ENCODE measurements around the gene ABCC11.
"Not testable (repeated sequence)": the region's sequence is repeated elsewhere in the genome, so short reads cannot be mapped to it uniquely, and the experiment has no call there.

The ABCC11 gene

DNA sequence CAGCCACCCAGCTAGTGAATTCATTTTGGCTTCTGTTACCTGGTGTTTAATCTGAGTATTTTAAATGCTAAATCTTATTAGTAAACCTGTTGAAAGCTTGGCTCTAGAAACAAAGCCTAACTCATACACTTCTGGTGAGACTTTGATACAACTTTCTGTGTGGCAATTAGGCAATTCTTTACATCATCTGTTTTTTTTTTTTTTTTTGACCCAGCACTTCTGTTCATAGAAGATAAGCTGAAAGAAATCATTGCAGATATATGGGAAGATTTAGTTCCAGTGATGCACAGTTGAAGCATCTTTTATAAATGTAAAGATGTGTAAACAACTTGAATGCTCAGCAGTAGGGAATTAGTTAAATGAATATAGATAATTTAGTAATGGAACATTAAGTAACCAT is 21.7 kb upstream of the ABCC11 start:
- H3K27ac Mint-ChIP-seq, result peak overlapping the region; percentile 86
- H3K9me3 Mint-ChIP-seq, result no peaks in the 10 kb centered on the region
- no peaks in the 10 kb centered on the region for H3K27me3 Mint-ChIP-seq
- H3K36me3 Mint-ChIP-seq, result peaks cover 15% of the 10 kb centered on the region
- peaks cover 12% of the 10 kb centered on the region for H3K4me1 Mint-ChIP-seq
- no peak overlapping the region for H3K4me3 Mint-ChIP-seq

DNA sequence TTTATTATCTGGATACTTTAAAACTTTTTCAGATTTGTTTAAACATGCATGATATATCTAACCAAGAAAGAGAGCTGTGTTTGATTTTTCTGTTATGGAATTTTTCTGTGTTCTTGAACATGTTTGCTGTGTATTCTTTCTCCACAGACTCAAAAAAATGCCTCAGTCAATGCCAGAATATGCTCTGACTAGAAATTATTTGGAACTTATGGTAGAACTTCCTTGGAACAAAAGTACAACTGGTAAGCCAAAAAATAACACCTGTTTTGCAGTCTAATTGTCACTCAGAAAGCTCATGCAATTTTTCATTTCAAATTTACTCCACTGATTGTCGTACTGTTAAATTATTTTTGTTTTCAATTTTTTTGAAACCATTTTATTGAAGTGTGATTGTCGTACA is 15.3 kb upstream of the ABCC11 start:
- Mint-ChIP-seq H3K4me3 (no peak overlapping the region), H3K27ac (no peak overlapping the region), H3K36me3 (peaks cover 36% of the 10 kb centered on the region), H3K4me1 (peaks cover 19% of the 10 kb centered on the region), H3K27me3 (no peaks in the 10 kb centered on the region), H3K9me3 (no peaks in the 10 kb centered on the region)

DNA sequence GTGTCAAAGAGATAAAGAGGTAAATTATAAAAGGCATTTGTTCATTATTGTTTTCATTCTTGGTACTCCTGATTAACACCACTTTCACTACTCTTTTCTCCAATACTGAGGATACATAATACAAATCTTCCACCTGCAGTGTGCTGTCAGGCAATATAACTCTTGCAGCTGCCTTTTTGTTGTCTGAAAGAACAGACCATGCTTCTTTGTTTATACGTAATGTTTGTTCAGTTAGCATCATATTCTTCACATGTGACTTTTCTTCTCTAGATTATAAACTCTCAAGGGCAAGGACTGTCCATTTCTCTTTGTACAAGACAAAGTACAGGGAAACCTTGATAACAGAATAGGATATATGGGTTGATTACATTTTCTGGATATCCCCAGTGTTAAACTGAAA is 14.2 kb upstream of the ABCC11 start:
- Mint-ChIP-seq H3K36me3 (peaks cover 37% of the 10 kb centered on the region), H3K4me1 (peaks cover 19% of the 10 kb centered on the region), H3K9me3 (no peaks in the 10 kb centered on the region), H3K27me3 (no peaks in the 10 kb centered on the region), H3K27ac (no peak overlapping the region), H3K4me3 (no peak overlapping the region)

DNA sequence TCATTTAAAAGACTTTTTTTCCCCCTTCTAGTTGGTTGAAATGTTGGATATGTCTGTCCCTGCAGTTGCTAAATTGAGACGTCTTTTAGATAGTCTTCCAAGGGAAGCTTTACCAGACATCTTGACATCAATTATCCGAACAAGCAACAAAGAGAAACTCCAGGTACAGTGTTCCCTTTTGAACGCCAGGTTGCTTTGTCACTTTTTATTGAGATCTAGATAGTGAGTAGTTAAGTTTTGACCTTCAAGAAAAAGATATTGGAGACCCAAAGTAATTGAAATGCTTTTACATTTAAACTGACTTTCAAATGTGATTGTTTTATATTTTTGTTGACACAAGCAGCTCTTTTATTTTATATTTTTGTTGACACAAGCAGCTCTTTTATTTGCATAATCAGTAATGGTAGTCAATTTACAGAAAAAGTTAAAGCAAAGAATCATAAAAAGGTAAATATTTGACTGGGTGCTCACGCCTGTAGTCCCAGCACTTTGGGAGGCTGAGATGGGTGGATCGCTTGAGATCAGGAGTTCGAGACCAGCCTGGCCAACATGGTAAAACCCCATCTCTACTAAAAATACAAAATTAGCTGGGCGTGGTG is 9.3 kb upstream of the ABCC11 start:
- no peaks in the 10 kb centered on the region for H3K27me3 Mint-ChIP-seq
- H3K4me1 Mint-ChIP-seq, result peaks cover 26% of the 10 kb centered on the region
- H3K27ac Mint-ChIP-seq, result no peak overlapping the region
- no peaks in the 10 kb centered on the region for H3K9me3 Mint-ChIP-seq
- no peak overlapping the region for H3K4me3 Mint-ChIP-seq
- H3K36me3 Mint-ChIP-seq, result peaks cover 28% of the 10 kb centered on the region

DNA sequence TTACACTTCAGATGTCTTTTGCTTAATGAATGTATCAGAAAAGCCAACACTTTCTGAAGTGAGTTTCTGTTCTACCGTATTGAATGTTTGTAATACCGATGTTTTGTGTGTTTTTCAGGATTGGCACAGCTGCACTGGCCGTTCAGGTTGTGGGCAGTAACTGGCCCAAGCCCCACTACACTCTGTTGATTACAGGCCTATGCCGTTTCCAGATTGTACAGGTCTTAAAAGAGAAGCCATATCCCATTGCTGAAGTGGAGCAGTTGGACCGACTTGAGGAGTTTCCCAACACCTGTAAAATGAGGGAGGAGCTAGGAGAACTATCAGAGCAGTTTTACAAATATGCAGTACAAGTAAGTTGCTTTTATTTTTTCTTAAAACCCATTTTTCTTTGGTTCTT is 4.7 kb upstream of the ABCC11 start:
- Mint-ChIP-seq H3K9me3 (no peaks in the 10 kb centered on the region), H3K36me3 (peaks cover 15% of the 10 kb centered on the region), H3K4me1 (peaks cover 48% of the 10 kb centered on the region), H3K4me3 (no peak overlapping the region), H3K27me3 (no peaks in the 10 kb centered on the region), H3K27ac (peak overlapping the region; percentile 12)

DNA sequence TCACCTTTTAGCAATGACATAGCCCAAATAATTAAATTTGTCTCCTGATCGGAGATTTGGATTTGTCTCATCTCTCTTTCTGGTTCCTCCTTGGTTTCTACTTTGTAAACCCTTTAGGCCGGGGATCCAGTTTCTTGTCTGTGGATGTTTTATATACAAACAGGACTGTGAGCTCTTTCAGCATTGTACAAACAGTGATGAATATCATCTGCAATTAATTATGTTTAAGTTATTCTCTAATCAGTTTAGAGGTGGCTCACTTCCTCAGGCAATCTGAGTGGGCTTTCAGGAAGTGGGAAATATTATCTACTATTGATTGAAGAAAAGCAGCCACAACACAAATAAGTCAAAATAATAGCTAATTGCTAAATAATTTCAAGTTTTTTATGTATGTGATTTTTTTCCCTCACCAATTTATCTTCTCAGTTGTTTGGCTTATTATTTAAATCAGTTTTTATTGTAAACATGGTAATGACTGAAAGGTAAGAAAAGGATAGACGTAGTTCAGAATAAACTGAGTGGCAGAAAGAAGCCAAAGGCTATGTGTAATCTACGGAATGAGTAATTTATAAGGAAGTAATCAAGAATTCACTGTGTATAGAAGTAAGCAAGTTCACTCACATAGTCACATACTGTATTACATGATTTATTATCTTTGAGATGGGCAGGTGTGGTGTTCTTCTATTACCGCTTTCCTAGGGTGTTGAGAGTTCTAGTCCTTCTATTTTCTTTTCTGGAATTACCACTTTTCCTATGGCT is 3.4 kb upstream of the ABCC11 start:
- Mint-ChIP-seq H3K4me3 (no peak overlapping the region), H3K36me3 (peaks cover 11% of the 10 kb centered on the region), H3K4me1 (peaks cover 57% of the 10 kb centered on the region), H3K27me3 (no peaks in the 10 kb centered on the region), H3K27ac (peak overlapping the region; percentile 67), H3K9me3 (no peaks in the 10 kb centered on the region)

DNA sequence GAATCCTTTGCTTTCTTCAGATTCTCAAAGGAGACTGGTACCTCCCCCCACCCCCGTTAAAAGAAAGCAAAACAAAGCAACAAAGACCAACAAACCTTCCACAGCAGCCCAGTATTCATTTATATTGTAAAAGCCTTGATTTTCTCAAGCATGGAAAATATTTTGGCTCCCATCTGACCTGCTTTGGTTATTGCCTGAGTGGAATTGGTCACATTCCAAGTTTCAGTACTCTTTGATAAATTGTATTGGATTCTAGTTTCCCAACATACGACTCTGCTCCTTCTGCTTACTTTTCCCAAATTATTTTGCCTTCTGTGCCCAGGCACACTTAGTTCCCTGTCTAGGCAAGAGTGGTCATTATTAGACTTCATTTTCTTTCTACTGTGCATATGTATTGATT is 1.3 kb downstream of the ABCC11 start:
- H3K9me3 Mint-ChIP-seq, result no peaks in the 10 kb centered on the region
- H3K27ac Mint-ChIP-seq, result no peak overlapping the region
- peak overlapping the region; percentile 96 for H3K4me3 Mint-ChIP-seq
- peaks cover 1% of the 10 kb centered on the region for H3K36me3 Mint-ChIP-seq
- peaks cover 57% of the 10 kb centered on the region for H3K4me1 Mint-ChIP-seq
- H3K27me3 Mint-ChIP-seq, result no peaks in the 10 kb centered on the region

DNA sequence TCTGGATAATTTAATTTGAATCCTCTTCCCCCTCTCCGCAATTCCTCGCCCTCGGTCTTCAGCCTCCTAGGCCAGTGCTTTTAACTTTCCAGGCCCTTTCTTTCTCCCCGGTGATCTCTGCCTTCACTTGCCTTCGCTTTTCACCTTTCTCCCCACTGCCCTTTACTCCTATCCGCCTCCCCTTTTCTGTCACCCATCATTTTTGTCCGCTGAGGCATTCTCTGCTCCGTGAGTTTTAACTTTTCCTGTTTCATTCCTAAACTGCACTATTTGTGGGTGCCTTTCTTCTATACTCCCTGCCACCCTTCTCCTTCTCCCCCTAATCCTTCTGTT is 2.5 kb downstream of the ABCC11 start:
- Mint-ChIP-seq H3K9me3 (no peaks in the 10 kb centered on the region), H3K27ac (peak overlapping the region; percentile 92), H3K4me3 (peak overlapping the region; percentile 96), H3K4me1 (peaks cover 48% of the 10 kb centered on the region), H3K27me3 (no peaks in the 10 kb centered on the region), H3K36me3 (peaks cover 1% of the 10 kb centered on the region)

DNA sequence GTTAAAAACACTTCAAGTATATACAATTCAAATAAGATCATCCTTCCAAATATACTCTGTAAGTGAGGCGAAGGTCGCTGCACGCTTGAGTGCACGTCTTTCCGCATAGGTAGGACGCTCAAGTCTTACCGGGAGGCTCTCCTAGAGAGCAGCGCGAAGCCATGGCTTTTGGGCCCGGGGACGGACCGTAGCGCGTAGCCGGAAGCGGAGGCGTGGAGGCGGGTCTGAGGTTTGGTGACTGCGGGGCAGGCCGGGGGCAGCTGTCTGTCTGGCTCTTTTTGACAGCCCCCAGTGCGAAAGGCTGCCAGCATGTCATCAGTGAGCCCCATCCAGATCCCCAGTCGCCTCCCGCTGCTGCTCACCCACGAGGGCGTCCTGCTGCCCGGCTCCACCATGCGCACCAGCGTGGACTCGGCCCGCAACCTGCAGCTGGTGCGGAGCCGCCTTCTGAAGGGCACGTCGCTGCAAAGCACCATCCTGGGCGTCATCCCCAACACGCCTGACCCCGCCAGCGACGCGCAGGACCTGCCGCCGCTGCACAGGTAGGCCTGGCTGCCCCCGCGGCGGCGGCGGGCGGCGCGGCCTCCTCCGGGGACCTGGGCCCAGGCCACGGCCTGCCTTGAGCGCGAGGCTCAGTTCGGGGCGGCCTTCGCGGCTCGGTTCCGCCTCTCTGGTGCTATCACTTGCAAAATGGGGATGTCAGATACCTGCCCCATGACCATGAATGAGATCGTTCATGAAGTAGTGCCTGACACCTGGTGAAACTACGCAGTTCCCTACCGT is 3.1 kb downstream of the ABCC11 start, which contains the start of gene LONP2:
LONP2 (plus strand) TSS at position 221 of the 783 bp plus-strand sequence; CDS start at position 310, 89 bp downstream.
- peaks cover 48% of the 10 kb centered on the region for H3K4me1 Mint-ChIP-seq
- H3K27me3 Mint-ChIP-seq, result no peaks in the 10 kb centered on the region

DNA sequence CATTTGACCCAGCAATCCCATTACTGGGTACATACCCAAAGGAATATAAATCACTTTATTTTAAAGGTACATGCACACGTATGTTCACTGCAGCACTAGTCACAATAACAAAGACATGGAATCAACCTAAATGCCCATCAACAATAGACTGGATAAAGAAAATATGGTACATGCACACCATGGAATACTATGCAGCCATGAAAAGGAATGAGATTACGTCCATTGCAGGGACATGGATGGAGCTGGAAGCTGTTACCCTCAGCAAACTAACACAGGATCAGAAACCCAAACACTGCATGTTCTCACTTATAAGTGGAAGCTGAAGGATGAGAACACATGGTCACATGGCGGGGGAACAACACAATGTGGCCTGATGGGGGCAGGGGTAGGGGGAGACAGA is 7.2 kb downstream of the ABCC11 start:
- H3K27me3 Mint-ChIP-seq, H3K4me1 Mint-ChIP-seq, H3K9me3 Mint-ChIP-seq, H3K36me3 Mint-ChIP-seq, H3K4me3 Mint-ChIP-seq, H3K27ac Mint-ChIP-seq: not testable (repeated sequence)

More for the DNA sequence above, 3.1 kb downstream of the ABCC11 start, which contains the start of gene LONP2:
- Mint-ChIP-seq H3K4me3 (peak within 1 kb of the TSS; percentile 96), H3K9me3 (no peaks in the 10 kb centered on the region), H3K36me3 (peaks cover 1% of the 10 kb centered on the region), H3K27ac (peak within 1 kb of the TSS; percentile 95)

DNA sequence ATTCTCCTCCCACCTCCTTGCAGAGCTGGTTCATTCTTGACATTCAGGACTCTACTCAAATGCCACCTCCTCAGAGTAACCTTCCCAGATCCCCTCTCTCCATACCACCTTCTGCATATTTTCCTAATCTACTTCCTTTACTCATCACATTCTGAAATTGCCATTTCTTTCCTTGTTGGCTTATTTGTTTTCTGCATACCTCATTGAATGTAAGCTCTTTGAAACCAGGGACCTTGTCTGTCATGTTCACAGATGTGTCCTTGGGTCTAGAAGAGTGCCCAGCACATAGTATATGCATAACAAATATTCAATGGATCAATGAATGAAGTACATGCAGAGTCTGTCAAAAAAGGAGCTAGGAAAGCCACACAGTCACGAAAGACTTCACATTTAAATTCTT is 11.1 kb downstream of the ABCC11 start:
- Mint-ChIP-seq H3K27me3 (no peaks in the 10 kb centered on the region), H3K4me3 (no peak overlapping the region), H3K9me3 (no peaks in the 10 kb centered on the region), H3K4me1 (peaks cover 9% of the 10 kb centered on the region), H3K36me3 (no peaks in the 10 kb centered on the region), H3K27ac (no peak overlapping the region)

DNA sequence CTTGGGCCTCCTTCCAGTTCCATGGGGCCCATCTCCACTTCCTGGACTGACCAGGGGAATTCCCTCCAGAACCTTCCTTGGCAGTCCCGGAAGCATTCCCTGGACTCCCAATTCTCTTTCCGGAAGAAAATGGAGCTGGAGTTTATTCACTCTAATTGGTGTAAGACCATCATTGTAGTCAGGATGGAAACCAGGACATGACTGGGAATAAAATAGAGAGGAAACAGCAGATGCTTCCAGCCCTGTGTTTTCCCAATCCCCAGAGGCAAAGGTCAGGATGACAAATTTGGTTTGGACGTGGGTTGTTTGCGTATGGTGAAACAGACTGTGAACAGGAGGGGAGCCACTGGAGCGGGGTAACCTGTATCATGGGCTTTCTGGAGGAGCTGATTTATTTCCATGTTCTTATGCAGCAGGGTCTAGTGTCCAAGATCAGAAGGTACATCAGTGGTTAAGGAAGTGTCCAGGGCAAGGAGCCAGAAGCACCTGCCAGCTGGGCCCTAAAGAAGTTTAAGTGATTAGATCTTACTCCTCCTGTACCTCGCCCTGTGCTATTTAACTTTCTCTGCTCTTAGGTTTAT is 11.7 kb downstream of the ABCC11 start:
- no peaks in the 10 kb centered on the region for H3K9me3 Mint-ChIP-seq
- no peaks in the 10 kb centered on the region for H3K36me3 Mint-ChIP-seq
- no peaks in the 10 kb centered on the region for H3K27me3 Mint-ChIP-seq
- peaks cover 10% of the 10 kb centered on the region for H3K4me1 Mint-ChIP-seq
- H3K27ac Mint-ChIP-seq, result no peak overlapping the region
- no peak overlapping the region for H3K4me3 Mint-ChIP-seq

DNA sequence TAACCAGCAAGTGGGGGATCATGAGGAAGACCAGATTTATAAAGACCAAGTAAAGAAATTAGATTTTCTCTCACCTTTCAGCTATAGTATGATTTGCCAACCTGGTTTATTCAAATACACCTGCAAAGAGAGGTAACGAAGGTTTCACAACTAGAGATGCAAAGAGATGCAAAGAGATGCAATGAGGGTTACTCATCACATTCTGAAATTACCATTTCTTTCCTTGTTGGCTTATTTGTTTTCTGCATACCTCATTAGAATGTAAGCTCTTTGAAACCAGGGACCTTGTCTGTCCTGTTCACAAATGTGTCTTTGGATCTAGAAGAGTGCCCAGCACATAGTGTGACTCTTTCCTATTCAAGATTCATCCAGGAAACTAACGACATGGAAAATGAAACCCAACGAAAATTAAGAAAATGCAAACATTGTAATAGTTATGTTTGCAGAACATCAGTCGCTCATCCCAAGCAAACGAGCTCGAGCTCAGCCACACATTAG is 12.2 kb downstream of the ABCC11 start:
- Mint-ChIP-seq H3K9me3 (no peaks in the 10 kb centered on the region), H3K27ac (no peak overlapping the region), H3K36me3 (no peaks in the 10 kb centered on the region), H3K4me1 (peaks cover 10% of the 10 kb centered on the region), H3K4me3 (no peak overlapping the region), H3K27me3 (no peaks in the 10 kb centered on the region)

DNA sequence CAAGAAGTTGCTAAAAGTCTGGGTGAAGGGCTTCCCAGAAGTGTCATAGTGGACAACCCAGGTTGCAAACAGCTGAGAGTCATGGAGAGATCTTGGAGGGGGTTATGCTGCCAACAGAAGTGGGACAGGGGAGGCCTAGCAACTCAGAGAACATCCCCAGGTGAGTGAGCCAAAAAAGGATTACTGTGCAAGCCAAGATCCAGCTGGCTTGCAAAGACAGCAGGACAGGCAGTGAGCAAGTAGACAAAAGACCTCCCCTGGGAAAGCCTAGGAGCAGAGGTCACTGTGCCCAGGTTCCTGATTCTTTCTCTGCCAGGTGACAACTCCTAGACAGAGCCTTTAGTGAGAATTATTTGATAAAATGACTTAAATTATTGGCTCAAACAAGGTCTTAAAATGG is 12.7 kb downstream of the ABCC11 start:
- Mint-ChIP-seq H3K4me1 (peaks cover 10% of the 10 kb centered on the region), H3K27ac (no peak overlapping the region)

DNA sequence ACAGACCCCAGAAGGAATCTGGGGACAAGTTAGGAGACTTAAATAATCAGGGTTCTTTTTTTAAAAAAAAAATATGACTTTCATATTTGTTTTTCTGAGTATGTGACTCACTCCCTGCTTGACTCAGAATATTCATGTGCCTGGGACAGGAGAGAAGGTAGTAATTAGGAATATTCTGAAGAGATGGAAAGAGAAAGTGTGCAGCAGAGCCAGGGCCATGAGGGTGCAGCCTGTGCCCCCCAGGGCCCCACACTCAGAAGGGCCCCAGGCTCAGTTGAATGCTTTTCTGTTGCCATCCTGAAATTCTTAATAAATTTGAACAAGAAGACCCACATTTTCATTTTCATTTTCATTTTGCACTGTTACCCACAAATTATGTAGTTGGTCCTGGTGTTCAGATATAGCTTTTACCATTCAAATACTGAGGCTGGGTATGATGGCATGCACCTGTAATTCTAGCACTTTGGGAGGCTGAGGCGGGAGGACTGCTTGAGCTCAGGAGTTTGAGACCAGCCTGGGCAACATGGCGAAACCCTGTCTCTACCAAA is 14.8 kb downstream of the ABCC11 start:
- no peaks in the 10 kb centered on the region for H3K9me3 Mint-ChIP-seq
- no peak overlapping the region for H3K4me3 Mint-ChIP-seq
- peaks cover 10% of the 10 kb centered on the region for H3K4me1 Mint-ChIP-seq
- peaks cover 1% of the 10 kb centered on the region for H3K27me3 Mint-ChIP-seq
- peak overlapping the region; percentile 43 for H3K27ac Mint-ChIP-seq
- H3K36me3 Mint-ChIP-seq, result no peaks in the 10 kb centered on the region

More for the DNA sequence above, 12.7 kb downstream of the ABCC11 start:
- Mint-ChIP-seq H3K9me3 (no peaks in the 10 kb centered on the region), H3K4me3 (no peak overlapping the region), H3K36me3 (no peaks in the 10 kb centered on the region), H3K27me3 (peaks cover 1% of the 10 kb centered on the region)
